ENCODE results near the gene NSUN2. TPM values are rescaled to one million over a fixed set of nuclear protein-coding genes. Genes with fewer than 3 reads are reported as not detected.
A peak's percentile ranks its signal among the peaks of the same experiment; 100 is the strongest.

Gene NSUN2
- total RNA-seq, 3 donors from 2014 or later, result 50.3 to 54.3 (median 52.5) TPM

- ATAC-seq, result no peak
Measured at GRCh38 chr5:6667648-6668047, 34.8 kb upstream of the NSUN2 start.

GRCh38 chr5:6666762-6667161 is 33.9 kb upstream of the NSUN2 start:
- no peak for TF ChIP-seq CTCF (IDR thresholded peaks at IDR 0.05)
- ATAC-seq, result no peak
- H3K9me3 ChIP-seq, result no peaks in the 10 kb centered on the region

More at GRCh38 chr5:6667648-6668047, 34.8 kb upstream of the NSUN2 start:
- DNase-seq, result no peak
- intact Hi-C loops (cut with DNase I, micrococcal nuclease), result no loop called here
- no peak for TF ChIP-seq CTCF (IDR thresholded peaks at IDR 0.05)
- no peaks in the 10 kb centered on the region for H3K4me1 ChIP-seq (ENCODE audit: low read depth)
- no peaks in the 10 kb centered on the region for H3K36me3 ChIP-seq (ENCODE audit: low read depth)
- H3K9me3 ChIP-seq, result no peaks in the 10 kb centered on the region
- H3K4me3 ChIP-seq, result no peak overlapping the region

GRCh38 chr5:6660688-6661087 is 27.8 kb upstream of the NSUN2 start:
- DNase-seq (no peak), ATAC-seq (no peak)
- TF ChIP-seq CTCF (IDR thresholded peaks at IDR 0.05), result no peak
- Histone ChIP-seq H3K9me3 (peaks cover 7% of the 10 kb centered on the region), H3K36me3 (ENCODE audit: low read depth) (no peaks in the 10 kb centered on the region), H3K4me3 (no peak overlapping the region), H3K4me1 (ENCODE audit: low read depth) (no peaks in the 10 kb centered on the region)
- intact Hi-C loops (cut with DNase I, micrococcal nuclease), result no loop called here

More at GRCh38 chr5:6666762-6667161, 33.9 kb upstream of the NSUN2 start:
- H3K4me1 ChIP-seq (ENCODE audit: low read depth), result no peaks in the 10 kb centered on the region
- no peak overlapping the region for H3K4me3 ChIP-seq
- H3K36me3 ChIP-seq (ENCODE audit: low read depth), result no peaks in the 10 kb centered on the region
- intact Hi-C loops (cut with DNase I, micrococcal nuclease), result no loop called here
- no peak for DNase-seq

GRCh38 chr5:6659941-6660684 is 27.3 kb upstream of the NSUN2 start:
- ATAC-seq (peak; percentile 93), DNase-seq (no peak)
- no peaks in the 10 kb centered on the region for H3K4me1 ChIP-seq (ENCODE audit: low read depth)
- no peak for TF ChIP-seq CTCF (IDR thresholded peaks at IDR 0.05)
- intact Hi-C loops (cut with DNase I, micrococcal nuclease), result no loop called here
- peaks cover 7% of the 10 kb centered on the region for H3K9me3 ChIP-seq
- H3K36me3 ChIP-seq (ENCODE audit: low read depth), result no peaks in the 10 kb centered on the region
- H3K4me3 ChIP-seq, result no peak overlapping the region

GRCh38 chr5:6656680-6657079 is 23.8 kb upstream of the NSUN2 start:
- H3K4me3 ChIP-seq, result no peak overlapping the region
- no peak for TF ChIP-seq CTCF (IDR thresholded peaks at IDR 0.05)
- DNase-seq (no peak), ATAC-seq (no peak)
- H3K36me3 ChIP-seq (ENCODE audit: low read depth), result no peaks in the 10 kb centered on the region
- intact Hi-C loops (cut with DNase I, micrococcal nuclease), result no loop called here
- H3K4me1 ChIP-seq (ENCODE audit: low read depth), result no peaks in the 10 kb centered on the region
- H3K9me3 ChIP-seq, result peaks cover 7% of the 10 kb centered on the region
